GM06990 (cell line): ENCODE results near the gene NKX2-3.

ENCODE experiments used
- DNase-seq: peaks from one replicate; pipeline ENCODE4 v3.0.0-alpha.2; 2011; ENCODE audit not compliant: insufficient read length; ENCODE audit errors: extremely low read depth
- H3K27me3 ChIP-seq: replicated peaks from 2 replicates; pipeline ENCODE4 v1.6.0; 2011; ENCODE audit warnings: low read length; ENCODE audit not compliant: control insufficient read depth, insufficient read depth
- H3K36me3 ChIP-seq: 2 replicates; pipeline ENCODE4 v1.5.1; 2011; ENCODE audit warnings: low read length; ENCODE audit not compliant: control insufficient read depth, insufficient read depth
- H3K4me3 ChIP-seq: replicated peaks from 2 replicates; pipeline ENCODE4 v1.5.1; 2011; ENCODE audit warnings: low read depth, mild to moderate bottlenecking, control low read depth, low read length
- CTCF ChIP-seq: IDR thresholded peaks from 2 replicates; pipeline ENCODE4 v1.5.1; 2011; ENCODE audit warnings: low read length, control low read depth, mild to moderate bottlenecking, inconsistent platforms; ENCODE audit not compliant: insufficient read depth, poor library complexity, severe bottlenecking

Gene NKX2-3

GRCh38 chr10:99524736-99525380, 7.9 kb upstream of the NKX2-3 start:
- Histone ChIP-seq H3K4me3 (no peak overlapping the region), H3K27me3 (no peaks in the 10 kb centered on the region; the same call in none of the 2 replicates), H3K36me3 (no peaks in the 10 kb centered on the region)
- no peak for DNase-seq
- no peak for TF ChIP-seq CTCF

- Histone ChIP-seq H3K27me3 (peaks cover 3% of the 10 kb centered on the region), H3K4me3 (no peak overlapping the region), H3K36me3 (no peaks in the 10 kb centered on the region)
- no peak for DNase-seq
- no peak for TF ChIP-seq CTCF
Observed at GRCh38 chr10:99525897-99526296, 6.8 kb upstream of the NKX2-3 start.

- DNase-seq, result no peak
- Histone ChIP-seq H3K4me3 (no peak overlapping the region), H3K36me3 (no peaks in the 10 kb centered on the region), H3K27me3 (peaks cover 3% of the 10 kb centered on the region)
- TF ChIP-seq CTCF, result no peak
Observed at GRCh38 chr10:99526861-99527504, 5.8 kb upstream of the NKX2-3 start.

- peaks cover 6% of the 10 kb centered on the region for H3K27me3 ChIP-seq
- no peaks in the 10 kb centered on the region for H3K36me3 ChIP-seq
- TF ChIP-seq CTCF, result no peak
- no peak overlapping the region for H3K4me3 ChIP-seq
- no peak for DNase-seq
Observed at GRCh38 chr10:99527526-99528493, 4.9 kb upstream of the NKX2-3 start.

GRCh38 chr10:99528494-99529441, 4.0 kb upstream of the NKX2-3 start:
- no peak for TF ChIP-seq CTCF
- H3K4me3 ChIP-seq, result no peak overlapping the region
- H3K27me3 ChIP-seq, result peaks cover 10% of the 10 kb centered on the region
- H3K36me3 ChIP-seq, result no peaks in the 10 kb centered on the region
- no peak for DNase-seq
